Activated effector memory CD4-positive, alpha-beta T cell treated with Interleukin-2 at 50 U/mL for 16 hours (primary cell): ENCODE measurements around the gene STX16.

Experiments used
- DNase-seq: peaks from one replicate; pipeline ENCODE4 v3.0.0-alpha.2; 2020

Gene STX16

DNA sequence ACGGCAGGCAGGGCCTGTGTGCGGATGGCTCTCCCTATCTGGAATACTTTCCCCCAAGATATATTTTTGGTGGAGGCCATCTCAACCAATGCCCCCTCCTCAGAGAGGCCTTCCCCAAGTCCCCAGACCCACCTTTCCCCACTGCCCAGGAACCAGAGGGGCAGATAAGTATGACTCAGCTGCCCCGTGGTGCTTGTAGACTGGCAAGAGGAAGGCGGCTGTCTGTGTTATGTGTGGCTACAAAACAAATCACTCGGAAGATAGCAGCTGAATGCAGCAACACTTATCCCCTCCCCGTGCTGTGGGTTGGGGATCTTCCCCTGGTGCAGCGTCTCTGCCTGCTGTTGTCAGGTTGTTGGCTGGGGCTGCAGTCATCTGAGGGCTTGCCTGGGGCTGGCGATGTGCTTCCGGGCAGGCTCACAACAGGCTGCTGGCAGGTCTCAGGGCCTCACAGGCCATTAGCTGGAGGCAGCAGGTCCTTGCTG is 48.6 kb downstream of the STX16 start:
- no peak for DNase-seq

DNA sequence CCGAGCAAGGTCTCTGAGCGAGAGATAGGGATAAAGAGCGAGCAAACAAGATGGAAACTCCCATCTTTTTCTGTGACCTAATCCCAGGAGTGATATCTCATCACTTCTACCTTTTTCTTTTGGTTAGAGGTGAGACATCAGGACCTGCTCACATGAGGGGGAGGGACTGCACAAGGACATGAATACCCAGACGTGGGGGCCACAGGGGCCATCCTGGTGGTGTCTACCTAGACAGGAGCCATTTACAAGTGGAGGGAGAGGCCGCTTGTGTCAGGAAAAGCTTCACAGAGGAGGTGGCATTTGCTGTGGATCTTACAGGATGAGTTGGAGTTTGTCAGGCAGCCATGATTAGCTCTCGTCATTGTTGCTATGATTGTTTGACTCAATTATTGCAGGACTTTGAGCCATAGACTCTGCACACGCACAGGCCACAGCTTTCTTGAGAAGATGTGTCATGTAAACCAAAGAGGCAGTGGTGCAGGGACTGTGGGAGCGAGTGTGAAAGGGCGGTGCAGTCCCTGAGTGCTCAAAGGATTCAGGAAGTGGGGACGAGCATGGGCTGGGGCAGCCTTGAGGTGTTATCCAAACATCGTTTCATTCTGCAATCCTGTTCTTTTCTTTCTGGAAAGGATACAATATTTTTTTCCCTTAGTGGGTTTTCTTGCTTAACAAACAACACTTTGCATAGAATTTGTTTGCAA is 49.2 kb downstream of the STX16 start:
- no peak for DNase-seq

DNA sequence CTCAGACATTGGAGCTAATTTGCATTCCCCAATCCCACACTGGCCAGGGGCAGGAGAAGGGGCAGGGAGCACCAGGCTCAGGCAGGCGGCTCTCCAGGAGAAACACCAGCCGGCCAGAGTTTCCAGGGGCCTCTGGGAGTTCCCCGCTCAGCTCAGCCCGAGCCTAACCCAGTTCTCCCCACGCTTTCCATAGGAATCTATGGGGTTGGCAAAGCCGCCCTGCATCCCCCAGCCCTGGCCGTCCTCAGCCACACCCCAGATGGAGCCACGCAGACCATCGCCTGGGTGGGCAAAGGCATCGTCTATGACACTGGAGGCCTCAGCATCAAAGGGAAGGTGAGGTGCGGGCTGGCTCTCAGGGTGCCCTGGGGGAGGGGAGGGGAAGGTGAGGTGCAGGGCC is 49.7 kb downstream of the STX16 start:
- no peak for DNase-seq

DNA sequence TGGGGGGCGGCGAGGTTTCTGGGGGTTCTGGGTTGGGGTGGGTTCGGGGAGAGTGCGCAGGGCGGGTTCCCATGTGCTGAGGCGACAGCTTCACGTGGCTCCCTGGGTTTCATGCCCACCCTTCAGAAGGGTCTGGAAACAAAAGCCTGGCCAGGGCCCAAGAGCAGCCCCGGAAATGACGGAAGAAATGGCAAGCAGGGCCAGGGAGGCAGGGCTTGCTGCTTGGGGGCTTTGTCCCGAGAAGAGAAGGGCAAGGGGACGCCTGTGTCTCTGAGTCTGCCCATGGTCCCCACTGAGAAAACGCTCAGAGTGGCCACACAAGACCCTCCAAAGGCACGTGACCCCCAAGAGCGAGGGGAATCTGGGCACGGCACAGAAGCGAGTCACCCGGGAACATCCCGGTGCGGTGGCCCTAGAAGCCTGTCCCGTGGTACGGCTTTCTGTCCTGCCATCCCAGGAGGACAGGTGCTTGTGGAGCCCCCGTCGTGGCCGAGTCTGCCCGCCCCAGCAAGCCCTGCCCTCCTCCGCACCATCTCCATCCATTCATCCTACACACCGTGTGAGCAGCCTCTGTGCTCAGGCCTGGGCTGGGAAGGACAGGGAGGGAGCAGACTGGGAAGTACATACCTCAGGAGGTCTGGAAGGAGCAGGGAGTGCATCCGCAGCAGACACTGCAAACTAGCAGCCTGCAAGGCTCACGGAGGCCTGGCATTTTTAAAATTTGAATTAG is 50.5 kb downstream of the STX16 start:
- no peak for DNase-seq

DNA sequence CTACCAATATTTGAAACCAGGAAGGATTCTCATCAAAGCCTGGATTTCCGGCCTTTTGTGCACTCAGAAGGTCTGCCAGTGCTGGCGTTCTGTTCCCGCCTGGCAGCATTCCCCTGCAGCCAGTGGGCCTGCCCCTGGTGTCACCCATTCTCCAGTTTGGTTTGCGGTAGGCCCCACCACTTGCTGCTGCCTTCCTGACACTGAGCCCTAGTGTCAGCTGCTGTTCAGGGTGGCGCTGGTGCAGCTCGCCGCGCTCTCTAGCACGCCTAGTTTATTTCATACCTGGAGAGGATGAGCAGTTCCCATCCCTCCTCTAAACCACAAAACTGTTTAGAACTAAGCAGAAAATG is 51.1 kb downstream of the STX16 start:
- no peak for DNase-seq

DNA sequence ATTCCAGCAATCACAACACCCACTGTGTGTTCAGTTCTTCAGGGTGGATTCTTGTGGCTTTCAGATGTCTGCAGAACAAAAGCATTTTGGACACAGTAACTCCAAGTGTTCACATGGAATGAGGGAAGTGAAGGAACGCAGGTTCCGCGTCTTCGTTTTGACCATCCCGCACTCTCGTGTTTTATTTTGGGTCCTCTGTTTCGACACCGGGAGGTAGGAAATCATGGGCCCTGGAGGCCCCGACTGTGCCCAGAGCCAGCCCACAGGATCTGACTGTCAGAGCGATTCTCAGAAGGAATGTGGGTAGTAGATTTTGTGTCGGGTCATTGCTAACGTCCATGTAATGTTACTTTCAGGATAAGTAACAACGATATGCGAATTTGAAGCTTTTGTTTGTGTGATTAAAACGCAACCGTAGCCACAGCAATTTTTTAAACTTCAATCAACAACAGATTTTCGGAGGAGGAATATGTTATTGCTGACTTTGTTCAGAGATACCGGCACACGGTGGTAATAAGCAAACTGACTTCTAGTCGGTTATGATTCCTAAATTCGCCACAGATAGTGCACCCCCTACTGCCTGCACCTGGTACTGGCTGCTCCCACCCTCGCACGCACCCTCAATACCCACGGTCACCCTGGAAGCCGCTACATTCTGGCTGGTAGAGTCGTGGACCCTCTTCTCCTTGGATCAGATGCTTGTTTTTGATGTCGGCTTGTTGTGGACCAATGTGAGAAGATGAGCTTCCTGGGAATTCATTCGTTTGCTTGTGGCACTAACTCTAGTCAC is 52.0 kb downstream of the STX16 start:
- DNase-seq: no peak

DNA sequence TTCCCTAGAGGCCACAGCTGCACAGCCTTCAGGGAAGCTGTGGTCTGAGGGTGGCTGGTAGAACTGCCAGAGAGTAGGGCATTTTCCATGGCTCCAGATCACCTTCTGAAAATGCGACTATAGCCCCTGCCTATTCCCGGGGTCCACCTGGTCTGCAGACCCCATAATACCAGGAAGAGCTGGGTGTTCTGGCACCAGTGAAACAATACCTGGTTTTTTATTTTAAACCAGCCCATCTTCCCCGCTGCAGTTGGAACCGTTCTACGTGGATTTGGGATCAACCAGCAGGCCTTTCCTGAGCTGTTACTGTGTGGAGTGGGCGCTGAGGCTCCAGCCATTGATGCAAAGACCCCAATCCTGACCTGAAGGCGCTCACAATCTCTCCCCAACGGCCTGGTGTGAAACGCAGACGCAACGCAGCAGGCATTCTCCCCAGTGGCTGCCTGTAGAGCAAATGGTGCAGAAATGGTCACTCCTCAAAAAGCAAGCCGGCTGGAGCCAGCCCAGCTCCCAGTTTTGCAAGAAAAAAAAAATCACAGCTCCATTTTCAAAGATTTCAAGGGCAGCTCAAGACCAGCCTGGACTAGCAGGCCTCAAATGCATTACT is 52.8 kb downstream of the STX16 start:
- no peak for DNase-seq

DNA sequence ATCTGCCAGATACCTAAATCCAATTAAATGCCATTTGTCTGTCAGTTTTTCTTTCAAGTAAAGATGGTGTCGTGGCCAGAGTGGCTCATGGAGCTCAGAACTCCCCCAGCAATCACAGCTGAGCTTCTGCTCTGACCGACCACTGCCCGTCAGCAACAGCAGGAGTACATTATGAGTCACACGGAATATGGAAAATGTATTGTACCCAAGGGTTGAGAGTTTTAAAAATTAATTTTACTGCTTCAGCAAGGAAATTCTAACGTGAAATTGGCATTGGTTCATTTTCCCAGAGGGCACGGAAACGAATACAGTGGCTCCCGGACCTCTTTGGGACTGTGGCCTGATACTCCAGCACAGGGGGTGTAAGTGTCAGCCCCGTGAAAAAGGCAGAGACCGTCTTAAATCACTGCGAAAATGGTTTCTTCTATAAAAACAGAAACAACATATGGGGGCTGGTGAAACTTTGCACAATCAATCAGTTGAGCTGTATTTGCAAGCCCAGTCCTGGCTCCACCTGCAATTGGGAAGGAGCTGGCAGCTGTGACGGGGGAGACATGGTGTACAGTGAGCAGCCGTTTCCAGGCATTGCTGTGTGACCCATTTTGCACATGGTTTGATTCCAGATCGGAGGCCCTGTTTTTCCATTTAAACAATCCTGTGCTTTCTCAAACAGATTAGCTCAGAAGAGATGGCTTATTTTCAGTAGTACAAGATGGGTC is 54.3 kb downstream of the STX16 start:
- DNase-seq: no peak

DNA sequence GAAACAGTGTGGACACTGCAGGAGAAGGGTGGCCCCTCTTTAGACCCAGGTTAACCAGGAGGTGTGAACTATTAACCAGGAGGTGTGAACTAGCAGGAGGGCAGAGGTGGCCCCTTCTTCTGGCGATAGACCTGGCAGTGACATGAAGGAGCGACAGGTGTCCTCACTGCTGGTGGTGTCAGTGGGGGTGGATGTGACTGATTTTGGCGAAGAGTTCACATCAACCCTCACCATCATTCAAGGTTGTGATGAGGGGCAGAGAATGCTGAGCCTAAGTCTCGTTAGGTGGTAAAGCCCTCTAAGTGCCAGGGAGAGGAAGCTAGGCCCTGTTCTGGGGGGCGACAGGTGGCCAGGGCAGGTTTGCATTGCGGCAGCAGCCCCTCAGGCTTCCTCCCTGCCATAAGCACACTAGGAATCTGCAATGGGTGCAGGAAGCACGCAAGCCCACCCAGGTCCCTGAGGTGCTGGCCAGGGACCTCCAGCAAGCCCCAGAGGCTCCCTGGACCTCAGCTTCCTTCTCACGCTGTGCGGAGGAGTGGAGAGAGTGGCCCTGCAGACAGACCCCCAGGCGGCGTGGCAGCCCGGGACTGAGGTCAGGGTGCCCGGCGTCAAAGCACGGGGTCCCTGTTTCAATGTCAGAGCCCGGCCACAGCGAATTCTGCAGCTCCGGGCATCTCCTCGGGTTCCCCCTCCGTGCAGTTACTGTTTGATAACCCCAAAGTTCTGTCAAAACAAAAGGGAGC is 55.2 kb downstream of the STX16 start:
- DNase-seq: no peak

DNA sequence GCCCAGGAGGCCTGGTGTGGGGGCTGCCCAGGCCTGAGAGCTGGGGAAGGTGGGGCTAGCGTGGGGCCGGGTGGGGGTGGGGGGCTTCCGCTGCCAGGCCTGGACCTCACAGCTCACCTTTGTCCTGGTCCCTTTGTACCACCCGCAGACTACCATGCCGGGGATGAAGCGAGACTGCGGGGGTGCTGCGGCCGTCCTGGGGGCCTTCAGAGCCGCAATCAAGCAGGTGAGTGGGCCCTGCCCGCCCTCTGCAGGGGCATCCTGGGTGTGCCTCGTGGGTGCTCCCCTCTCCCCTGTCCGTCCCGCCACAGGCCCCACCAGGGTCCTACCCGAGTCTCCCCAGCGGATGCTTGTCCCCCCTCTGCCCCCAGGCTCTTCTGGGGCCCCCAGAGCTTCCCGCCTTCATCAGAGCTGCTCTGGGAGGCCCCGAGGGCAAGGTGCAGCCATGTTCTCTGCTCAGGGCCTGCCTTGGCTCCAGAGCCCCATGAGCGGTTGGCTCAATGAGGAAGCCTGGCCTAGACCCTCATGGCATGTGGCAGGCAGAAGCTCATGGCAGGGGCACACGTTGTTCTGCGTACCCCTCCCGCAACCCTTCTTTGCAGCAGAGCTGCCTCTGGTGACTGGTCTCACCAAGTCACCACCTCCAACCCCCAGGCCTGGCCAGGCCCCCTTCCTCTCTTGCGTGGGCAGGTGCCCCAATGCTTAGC is 56.0 kb downstream of the STX16 start:
- DNase-seq: no peak

DNA sequence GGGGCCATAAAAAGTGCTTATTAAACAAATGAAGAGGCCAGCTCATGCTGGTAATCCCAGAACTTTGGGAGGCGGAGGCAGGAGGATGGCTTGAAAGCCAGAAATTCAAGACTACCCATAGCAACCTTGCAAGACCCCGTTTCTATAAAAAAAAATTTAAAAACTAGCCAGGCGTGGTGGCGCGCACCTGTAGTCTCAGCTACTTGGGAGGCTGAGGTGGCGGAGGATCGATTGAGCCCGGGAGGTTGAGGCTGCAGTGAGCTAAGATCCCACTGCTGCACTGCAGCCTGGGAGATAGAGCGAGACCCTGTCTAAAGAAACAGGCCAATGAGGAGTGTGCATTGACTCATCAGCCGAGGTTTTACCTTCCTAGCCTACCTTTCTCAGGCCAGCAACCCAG is 56.7 kb downstream of the STX16 start:
- DNase-seq: no peak

DNA sequence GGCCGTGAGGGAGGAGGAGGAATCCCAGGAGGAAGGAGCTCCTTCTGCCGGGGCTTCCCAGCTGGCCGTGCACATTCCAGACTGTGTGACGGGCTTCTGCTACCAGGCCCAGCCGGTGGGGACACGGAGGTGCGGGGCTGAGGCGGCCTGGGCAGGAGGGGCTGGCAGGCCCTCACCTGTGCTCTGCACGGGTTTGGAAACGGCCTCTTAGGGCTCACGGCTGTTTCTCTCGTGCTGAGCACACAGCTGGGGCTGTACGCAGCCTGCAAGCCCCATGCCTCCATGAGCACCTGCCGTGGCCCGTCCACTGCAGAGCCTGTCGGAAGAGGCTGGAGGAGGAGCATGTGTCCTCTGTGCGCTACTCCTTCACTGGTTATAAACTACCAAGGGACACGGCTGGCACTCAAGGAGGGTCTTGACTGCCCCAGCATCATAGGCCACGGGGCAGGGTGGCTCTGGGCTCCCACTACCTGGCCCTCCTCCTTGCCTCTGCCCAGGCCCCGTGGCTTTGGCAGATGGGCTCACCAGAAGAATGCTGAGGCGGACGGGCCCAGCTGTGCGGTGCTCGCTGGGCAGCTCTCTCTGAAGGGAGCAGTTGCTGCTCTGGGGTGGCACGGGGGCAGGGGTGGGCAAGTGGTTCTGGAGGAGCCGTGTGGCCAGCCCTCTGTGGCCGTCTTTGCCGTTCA is 57.3 kb downstream of the STX16 start:
- DNase-seq: no peak

DNA sequence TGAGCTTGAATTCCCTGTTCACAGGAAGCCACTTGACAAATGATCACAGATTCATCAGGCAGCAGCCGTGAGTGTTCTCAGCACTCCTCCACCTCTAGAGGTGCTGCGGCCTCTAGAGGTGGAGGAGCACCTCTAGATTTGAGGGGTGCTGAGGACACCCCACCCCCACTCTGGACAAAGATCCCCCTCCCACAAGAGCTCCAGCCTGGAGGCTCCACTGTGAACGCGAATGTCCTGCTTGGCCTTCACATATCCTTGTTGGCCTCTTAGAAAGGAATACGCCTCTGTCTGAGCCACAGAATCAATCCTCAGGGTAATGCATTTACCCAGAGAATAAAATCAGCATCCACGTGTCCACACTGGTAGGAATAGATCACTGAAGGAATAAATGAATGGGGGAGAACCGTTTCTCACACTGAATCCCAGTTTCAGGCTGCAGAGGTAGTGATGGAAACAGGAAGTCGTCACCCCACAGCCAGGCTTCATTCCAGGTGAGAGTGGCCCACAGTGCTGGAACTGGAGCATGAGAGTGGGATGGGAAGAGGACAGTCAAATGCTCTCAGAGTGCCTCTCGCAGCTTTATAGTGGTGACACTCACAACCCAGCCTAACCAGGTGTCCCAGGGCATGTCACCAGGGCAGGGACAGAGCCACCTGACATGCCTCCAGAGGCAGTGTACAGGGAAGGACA is 58.1 kb downstream of the STX16 start:
- no peak for DNase-seq

DNA sequence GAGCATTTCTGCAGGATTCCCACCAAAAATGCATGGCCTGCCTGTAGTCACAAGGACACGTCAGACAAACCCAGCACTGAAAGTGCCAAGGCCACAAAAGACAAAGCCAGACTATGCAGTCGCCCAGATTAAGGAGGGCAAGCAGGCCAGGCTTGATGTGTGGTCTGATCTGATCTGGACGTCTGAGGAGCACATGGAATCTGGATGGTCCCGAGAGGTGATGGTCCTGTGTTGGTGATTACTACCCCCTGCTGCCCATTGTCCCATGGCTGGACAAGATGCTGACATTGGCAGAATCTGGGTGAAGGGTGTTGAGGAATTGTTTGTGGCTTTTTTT is 58.6 kb downstream of the STX16 start:
- DNase-seq: no peak

DNA sequence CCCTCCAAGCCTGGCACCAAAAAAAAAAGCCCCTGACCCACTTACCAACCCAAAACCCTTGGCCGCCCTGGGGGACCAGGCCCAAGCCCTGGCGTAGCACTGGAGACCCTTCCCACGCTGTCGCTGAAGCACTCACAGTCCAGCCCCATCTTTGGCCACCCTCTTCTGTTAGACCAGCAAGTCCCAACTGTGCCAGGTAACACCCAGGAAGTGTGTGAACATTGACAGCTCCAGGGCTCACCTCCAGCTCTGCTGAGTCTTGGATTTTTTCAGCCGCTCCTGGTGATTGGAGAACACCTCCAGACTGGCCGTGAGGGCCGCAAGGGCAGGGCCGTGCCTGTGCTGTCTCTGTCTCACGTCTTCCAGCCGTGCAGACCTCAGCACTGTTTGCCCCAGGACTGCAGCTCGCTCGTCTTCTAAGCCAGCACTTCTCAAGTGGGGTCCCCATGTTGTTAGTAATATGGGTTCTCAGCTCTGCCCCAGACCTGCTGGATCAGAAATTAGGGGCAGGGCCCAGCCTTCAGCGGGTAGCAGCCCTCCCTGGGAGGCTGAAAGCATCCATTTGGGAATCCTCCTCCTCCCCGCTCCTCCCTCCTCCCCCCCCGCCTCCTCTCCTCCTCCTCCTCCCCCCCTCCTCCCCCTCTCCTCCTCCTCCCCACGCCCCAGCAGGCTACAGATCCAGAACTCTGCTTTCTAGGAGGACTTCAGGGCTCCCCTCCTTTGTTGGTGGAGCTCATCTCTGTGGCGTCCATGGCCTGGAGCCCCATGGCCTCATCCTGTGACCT is 59.6 kb downstream of the STX16 start:
- no peak for DNase-seq

DNA sequence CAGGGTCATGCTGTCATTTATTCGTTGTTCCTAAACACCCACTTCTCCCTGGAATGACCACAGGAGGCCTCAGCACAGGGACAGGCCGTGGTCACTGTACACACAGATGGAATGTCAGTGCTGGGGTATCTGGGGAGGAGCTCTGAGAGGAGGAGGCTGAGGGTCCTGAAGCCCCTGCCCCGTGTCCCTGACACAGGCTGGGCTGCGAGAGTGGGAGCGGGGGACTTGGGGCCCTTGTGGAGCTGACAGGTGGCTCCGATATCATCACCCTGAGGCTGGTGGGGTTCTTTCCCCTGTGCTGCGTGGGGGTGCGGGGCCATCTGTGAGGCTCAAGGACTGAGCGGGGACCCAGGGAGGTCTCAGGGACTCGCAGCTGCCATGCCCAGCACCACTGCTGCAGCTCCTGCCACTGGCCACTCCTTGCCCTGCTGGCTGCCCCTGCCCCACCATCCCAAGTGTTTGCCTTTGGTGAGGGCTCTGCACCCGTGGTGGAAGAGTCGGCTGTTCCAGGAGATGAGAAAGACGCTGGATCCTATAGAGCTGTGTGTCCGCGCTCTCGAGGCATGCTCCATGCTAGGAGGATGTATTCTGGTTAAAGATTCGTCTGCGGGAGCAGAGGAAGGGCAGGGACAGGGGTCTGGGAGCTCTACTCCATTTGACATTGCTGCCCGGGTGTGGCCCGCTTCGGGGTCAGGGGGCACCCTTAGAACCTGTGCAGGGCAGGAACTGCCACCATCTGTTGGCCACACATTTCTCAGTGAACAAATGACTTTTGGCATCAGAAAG is 60.4 kb downstream of the STX16 start:
- no peak for DNase-seq

DNA sequence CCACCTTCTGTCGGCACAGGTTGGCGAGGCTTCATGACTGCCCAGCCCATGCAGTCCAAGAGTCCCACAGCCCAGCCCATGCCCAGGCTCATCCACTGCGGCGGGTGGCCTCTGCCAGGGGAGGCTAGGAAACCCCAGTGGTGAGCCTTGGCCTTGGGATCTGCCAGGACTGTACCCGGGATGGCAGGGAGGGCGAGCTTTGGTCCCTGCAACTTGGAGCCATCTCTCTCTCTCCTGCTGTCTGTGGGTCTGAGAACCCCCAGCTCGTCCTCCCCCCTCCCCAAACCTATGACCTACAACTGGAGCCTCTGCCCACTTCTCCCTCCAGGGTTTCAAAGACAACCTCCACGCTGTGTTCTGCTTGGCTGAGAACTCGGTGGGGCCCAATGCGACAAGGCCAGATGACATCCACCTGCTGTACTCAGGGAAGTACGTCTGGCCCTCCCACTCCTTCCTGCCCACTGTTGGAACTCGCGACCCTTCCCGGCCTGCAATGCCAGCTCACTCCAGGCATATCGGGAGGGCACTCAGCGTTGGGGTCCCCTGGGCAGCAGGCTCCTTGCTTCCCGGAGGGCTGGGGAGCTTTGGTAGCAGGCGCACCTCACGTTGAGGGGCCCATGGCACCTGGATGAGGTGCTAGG is 61.2 kb downstream of the STX16 start:
- DNase-seq: no peak
